HCT116 (cell line): ENCODE results near the gene AK5. TPM values are rescaled to one million over a fixed set of nuclear protein-coding genes. Genes with fewer than 3 reads are reported as not detected.

Source experiments
- ATAC-seq: fragments of 200-7000 bp; cut with Tn5 transposase; 2 replicates; pipeline ENCODE4 v1.9.1; 2020; ENCODE audit warnings: mild to moderate bottlenecking, moderate library complexity
- BruUV-seq: library from RNA; stranded (reverse); fragments of 400-500 nt; replicated peaks from 2 replicates; lab custom pipeline; 2021; lab: Mats Ljungman, UMichigan
- CTCF ChIA-PET: fragments of 300-600 bp; sonication (Branson Sonifier 250); formaldehyde crosslinking; loops from one replicate; lab custom pipeline; 2021; ENCODE audit warnings: antibody characterized with exemption; lab: Charles Lee
- POLR2A ChIA-PET: fragments of 300-600, 350-600 bp; sonication (Branson Sonifier 250); formaldehyde crosslinking; loops from one replicate; lab custom pipeline; 2021; ENCODE audit warnings: antibody characterized with exemption; lab: Charles Lee
- RAD21 ChIA-PET, 2 experiments: fragments of 300-600 bp; sonication (Branson Sonifier 250); formaldehyde crosslinking; loops; one replicate each; lab custom pipeline; 2023; ENCODE audit warnings: low total read pairs in 2 of 2; ENCODE audit not compliant: uncharacterized antibody in 2 of 2, unreplicated experiment in 2 of 2, low non-redundant PET in 1 of 2; lab: Charles Lee
- DNase-seq: peaks from one replicate; pipeline ENCODE4 v3.0.0-alpha.2; 2010; ENCODE audit warnings: low read depth, low spot score
- H2AFZ ChIP-seq: fragments of 200-600 bp; shearing (Covaris generic), sonication (generic); 2 replicates; pipeline ENCODE4 v1.6.1; 2017; ENCODE audit warnings: low read depth, mixed run types, mixed read lengths, antibody characterized with exemption, low read length; ENCODE audit not compliant: poor library complexity, severe bottlenecking
- H3K27ac ChIP-seq: 2 replicates; pipeline ENCODE4 v1.5.1; 2012; ENCODE audit warnings: low read depth, low read length
- H3K27me3 ChIP-seq: fragments of 200-600 bp; sonication (generic); 2 replicates; pipeline ENCODE4 v1.6.1; 2016; ENCODE audit warnings: mixed run types, low read length, mixed read lengths; ENCODE audit not compliant: insufficient read depth
- H3K36me3 ChIP-seq, 2 experiments: fragments of 200-500 bp in 1 of 2; fragments of 200-600 bp in 1 of 2; sonication (Bioruptor generic) in 1 of 2; sonication (generic) in 1 of 2; 2 replicates each; pipeline versions ENCODE4 v1.5.1 to v1.6.1; 2014 to 2016; ENCODE audit warnings: low read length in 2 of 2, inconsistent platforms in 1 of 2, mixed read lengths in 1 of 2, mixed run types in 1 of 2; ENCODE audit not compliant: insufficient read depth in 2 of 2, control insufficient read depth in 1 of 2
- H3K4me1 ChIP-seq, 2 experiments: fragments of 200-600 bp in 1 of 2; sonication (generic) in 1 of 2; 2 replicates each; pipeline versions ENCODE4 v1.5.1 to v1.6.1; 2012 to 2017; ENCODE audit warnings: low read length in 2 of 2, inconsistent platforms in 1 of 2, mild to moderate bottlenecking in 1 of 2, mixed read lengths in 1 of 2, mixed run types in 1 of 2, moderate library complexity in 1 of 2; ENCODE audit not compliant: insufficient read depth in 2 of 2, control insufficient read depth in 1 of 2
- H3K4me2 ChIP-seq: fragments of 200-600 bp; sonication (generic); 2 replicates; pipeline ENCODE4 v1.6.1; 2017; ENCODE audit warnings: mixed run types, low read length, mixed read lengths
- H3K4me3 ChIP-seq, 2 experiments: fragments of 200-600 bp in 1 of 2; sonication (generic) in 1 of 2; replicated peaks in 1 of 2; 2 replicates each; pipeline ENCODE4 v1.5.1; 2011 to 2016; ENCODE audit warnings: low read length in 2 of 2, control low read depth in 1 of 2, low read depth in 1 of 2, mild to moderate bottlenecking in 1 of 2, mixed read lengths in 1 of 2, mixed run types in 1 of 2
- H3K79me2 ChIP-seq: fragments of 200-600 bp; sonication (generic); 2 replicates; pipeline ENCODE4 v1.6.1; 2017; ENCODE audit warnings: mild to moderate bottlenecking, mixed run types, low read length, moderate library complexity, mixed read lengths; ENCODE audit not compliant: insufficient read depth
- H3K9ac ChIP-seq: fragments of 200-600 bp; sonication (generic); 2 replicates; pipeline ENCODE4 v1.6.1; 2016; ENCODE audit warnings: low read length, mixed read lengths
- H3K9me2 ChIP-seq: fragments of 200-600 bp; sonication (generic), shearing (Covaris generic); 2 replicates; pipeline ENCODE4 v1.6.1; 2017; ENCODE audit warnings: mixed run types, mild to moderate bottlenecking, moderate library complexity; ENCODE audit not compliant: insufficient read depth
- H3K9me3 ChIP-seq, 2 experiments: fragments of 200-500 bp in 1 of 2; fragments of 200-600 bp in 1 of 2; sonication (Bioruptor generic) in 1 of 2; sonication (generic) in 1 of 2; 2 replicates each; pipeline ENCODE4 v1.6.1; 2014 to 2017; ENCODE audit warnings: low read length in 2 of 2, mixed read lengths in 2 of 2, inconsistent platforms in 1 of 2, low read depth in 1 of 2, mild to moderate bottlenecking in 1 of 2, mixed run types in 1 of 2, moderate library complexity in 1 of 2; ENCODE audit not compliant: control insufficient read depth in 1 of 2, insufficient read depth in 1 of 2
- H4K20me1 ChIP-seq: fragments of 200-600 bp; sonication (generic), shearing (Covaris generic); 2 replicates; pipeline ENCODE4 v1.6.1; 2017; ENCODE audit warnings: mixed run types, mild to moderate bottlenecking, moderate library complexity; ENCODE audit not compliant: insufficient read depth
- CEBPB ChIP-seq: IDR thresholded peaks from 2 replicates; pipeline ENCODE4 v1.6.1; 2012; ENCODE audit warnings: low read depth
- CTCF ChIP-seq, 3 experiments: fragments of 200-600 bp in 1 of 3; sonication (generic) in 1 of 3; IDR thresholded peaks in 2 of 3; conservative IDR thresholded peaks in 1 of 3; 2 replicates each; pipeline ENCODE4 v1.5.1; 2012 to 2017; ENCODE audit warnings: low read depth in 2 of 3, low read length in 2 of 3, antibody characterized with exemption in 1 of 3, borderline replicate concordance in 1 of 3, control low read depth in 1 of 3, mild to moderate bottlenecking in 1 of 3, mixed read lengths in 1 of 3, mixed run types in 1 of 3, moderate library complexity in 1 of 3; ENCODE audit not compliant: insufficient read depth in 1 of 3
- EGR1 ChIP-seq: IDR thresholded peaks from 2 replicates; pipeline ENCODE4 v1.6.1; 2012; ENCODE audit warnings: low read depth
- POLR2AphosphoS5 ChIP-seq: IDR thresholded peaks from 2 replicates; pipeline ENCODE4 v1.6.1; 2011; ENCODE audit warnings: mild to moderate bottlenecking, low read depth, low read length, moderate library complexity
- SIN3A ChIP-seq: IDR thresholded peaks from 2 replicates; pipeline ENCODE4 v1.6.1; 2012; ENCODE audit warnings: low read depth
- YY1 ChIP-seq: IDR thresholded peaks from 2 replicates; pipeline ENCODE4 v1.6.1; 2011; ENCODE audit warnings: low read length, low read depth, moderate library complexity, mild to moderate bottlenecking; ENCODE audit not compliant: insufficient replicate concordance; ENCODE audit errors: extremely low read depth
- intact Hi-C: fragments of 100-400 bp; cut with micrococcal nuclease; formaldehyde crosslinking; loops from 2 replicates; pipeline ENCODE4 v1.10.0; 2022
- total RNA-seq: library from RNA; stranded (reverse); gene quantifications from one replicate; pipeline ENCODE4 v1.2.1, GENCODE V29; 2021; ENCODE audit not compliant: unreplicated experiment

The AK5 gene
- total RNA-seq, 1 experiment from 2014 or later: 0.22 TPM

GRCh38 chr1:77250126-77250525 is 31.7 kb upstream of the AK5 start (continued):
- no peak for TF ChIP-seq YY1
- no peak for TF ChIP-seq CEBPB
- no peak for TF ChIP-seq SIN3A

GRCh38 chr1:77253211-77253610 is 28.6 kb upstream of the AK5 start:
- Histone ChIP-seq H3K4me1 (no peaks in the 10 kb centered on the region), H3K79me2 (no peaks in the 10 kb centered on the region), H3K9me3 (no peaks in the 10 kb centered on the region), H3K4me2 (no peak overlapping the region), H3K9me2 (no peaks in the 10 kb centered on the region), H3K4me3 (no peak overlapping the region), H3K9ac (no peak overlapping the region), H3K27me3 (no peaks in the 10 kb centered on the region), H4K20me1 (no peaks in the 10 kb centered on the region), H2AFZ (no peak overlapping the region), H3K36me3 (no peaks in the 10 kb centered on the region), H3K27ac (no peak overlapping the region)
- ChIA-PET CTCF (no interaction called here), RAD21 (no interaction called here), POLR2A (no interaction called here)
- DNase-seq (no peak), ATAC-seq (no peak)
- BruUV-seq: no TSS peak
- TF ChIP-seq EGR1 (no peak), CTCF (IDR thresholded peaks at IDR 0.05 in 2 of 3, conservative IDR thresholded peaks at IDR 0.05 in 1 of 3; ENCODE audit: borderline replicate concordance in 1 of 3, insufficient read depth in 1 of 3, low read depth in 2 of 3, low read length in 2 of 3) (no peak), CEBPB (no peak), YY1 (no peak), POLR2AphosphoS5 (no peak)
- intact Hi-C loops: no loop called here
